HS-27A (cell line): ENCODE measurements around the gene GJA1.
"Not testable (repeated sequence)": the region's sequence is repeated elsewhere in the genome, so short reads cannot be mapped to it uniquely, and the experiment has no call there.

Experiments
- DNase-seq: peaks from one replicate; pipeline ENCODE4 v3.0.0-alpha.2; 2012; ENCODE audit warnings: low read depth, missing footprints

The GJA1 gene

GRCh38 chr6:121436960-121437850 lies 1.8 kb downstream of the GJA1 start:
- DNase-seq = peak; percentile 63

DNA sequence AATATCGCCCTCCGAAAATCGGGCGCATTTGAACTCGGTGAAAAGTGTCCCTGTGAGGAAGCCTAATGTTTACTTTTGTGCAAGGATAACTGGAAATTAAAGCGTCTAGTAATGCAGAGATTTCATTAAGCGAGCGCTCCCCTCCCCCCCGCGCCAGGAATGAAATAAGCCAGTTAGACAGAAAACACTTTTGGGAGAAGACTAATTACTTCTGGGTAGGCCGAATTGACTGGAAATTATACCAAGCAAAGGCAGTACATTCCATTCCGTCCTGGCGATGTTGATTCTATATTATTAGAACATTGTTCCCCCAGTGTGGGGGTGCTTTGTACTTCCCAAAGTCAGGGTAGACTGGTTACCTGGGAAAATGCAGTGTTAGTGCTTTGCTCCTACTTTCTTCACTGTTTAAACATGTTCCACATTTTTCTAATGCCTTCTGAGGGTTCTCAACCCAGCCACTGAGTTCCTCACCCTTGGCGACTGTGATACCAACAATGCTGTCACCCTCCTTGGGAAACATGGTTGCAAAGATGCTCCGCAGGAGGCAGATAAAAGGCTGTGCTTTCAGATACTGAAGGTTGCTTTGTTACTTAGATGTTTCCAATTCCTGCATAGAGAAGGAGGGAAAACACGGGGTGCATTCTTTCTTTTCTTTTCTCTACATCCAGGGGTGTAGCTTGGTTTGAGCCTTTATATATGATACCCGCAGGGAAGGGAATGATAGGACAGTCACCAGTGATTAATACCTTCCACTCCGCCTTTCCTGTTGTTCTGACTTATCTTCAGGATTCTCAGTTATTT lies 2.6 kb downstream of the GJA1 start:
- peak; percentile 52 for DNase-seq

DNA sequence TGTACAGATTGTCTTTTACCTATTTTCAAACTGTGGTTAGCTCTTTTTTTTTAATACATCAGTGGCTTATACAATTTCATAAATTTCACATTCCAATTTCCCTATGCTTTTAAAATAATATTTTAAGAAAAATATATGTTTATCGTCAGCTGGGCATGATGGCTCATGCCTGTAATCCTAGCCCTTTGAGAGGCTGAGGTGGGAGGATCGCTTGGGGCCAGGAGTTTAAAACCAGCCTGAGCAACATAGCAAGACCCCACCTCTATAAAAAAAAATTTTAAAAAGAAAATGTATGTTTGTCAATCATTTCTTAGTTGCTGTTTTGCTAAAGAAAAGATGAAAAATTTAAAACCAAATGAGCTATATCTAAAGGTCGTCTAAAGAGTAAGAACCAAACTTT lies 3.4 kb downstream of the GJA1 start:
- DNase-seq = no peak

GRCh38 chr6:121439475-121439874 lies 4.0 kb downstream of the GJA1 start:
- no peak for DNase-seq

DNA sequence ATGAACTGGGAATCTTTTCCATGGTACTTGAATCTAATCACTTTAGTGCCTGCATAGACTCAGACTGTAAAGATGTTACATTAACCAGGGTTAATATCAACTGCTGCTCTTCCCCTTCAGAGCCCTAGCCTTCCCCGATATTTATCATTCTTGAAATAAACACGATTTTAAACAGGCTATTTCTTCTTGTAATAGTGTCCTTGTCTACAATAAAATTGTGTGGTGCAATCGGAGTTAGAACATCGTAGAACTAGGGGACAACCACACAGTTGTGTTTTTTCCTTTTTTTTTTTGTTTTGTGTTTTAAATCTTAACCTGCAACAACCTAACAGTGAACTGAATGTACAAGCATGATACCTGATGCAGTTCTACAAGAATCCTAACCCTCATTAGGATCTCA lies 4.5 kb downstream of the GJA1 start:
- no peak for DNase-seq

GRCh38 chr6:121441477-121441876 lies 6.0 kb downstream of the GJA1 start:
- DNase-seq = no peak

- DNase-seq = no peak
Measured at GRCh38 chr6:121442576-121442975, 7.1 kb downstream of the GJA1 start.

DNA sequence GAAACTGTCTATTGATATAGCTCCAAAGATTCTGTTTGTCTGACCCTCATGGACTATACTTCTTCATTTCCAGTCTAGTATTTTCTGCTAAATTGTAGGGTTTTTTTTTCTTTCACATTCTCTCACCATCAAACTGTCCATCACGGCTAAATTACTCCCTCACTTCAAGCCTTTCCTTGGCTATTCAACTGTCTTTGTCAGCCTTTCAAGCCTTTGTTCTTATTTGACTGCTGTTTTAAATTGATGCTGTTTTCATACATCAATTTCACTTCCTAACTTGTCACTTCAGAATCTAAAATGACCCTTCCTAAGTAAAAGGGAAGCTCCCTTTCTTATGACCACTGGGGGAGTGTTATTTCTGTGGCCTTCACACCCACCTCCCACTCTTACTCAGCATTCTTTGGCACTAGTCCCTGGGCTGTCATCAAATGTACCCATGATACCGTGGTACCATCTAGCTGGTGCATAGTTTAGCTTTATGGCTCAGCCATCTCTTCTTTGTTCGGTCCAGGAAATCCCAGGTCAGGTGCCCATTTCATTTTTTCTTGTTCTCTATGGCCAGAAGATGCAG lies 8.6 kb downstream of the GJA1 start:
- no peak for DNase-seq

GRCh38 chr6:121446705-121447104 lies 11.3 kb downstream of the GJA1 start:
- DNase-seq = not testable (repeated sequence)

GRCh38 chr6:121447746-121448145 lies 12.3 kb downstream of the GJA1 start:
- not testable (repeated sequence) for DNase-seq

- not testable (repeated sequence) for DNase-seq
Measured at GRCh38 chr6:121448528-121448927, 13.1 kb downstream of the GJA1 start.

DNA sequence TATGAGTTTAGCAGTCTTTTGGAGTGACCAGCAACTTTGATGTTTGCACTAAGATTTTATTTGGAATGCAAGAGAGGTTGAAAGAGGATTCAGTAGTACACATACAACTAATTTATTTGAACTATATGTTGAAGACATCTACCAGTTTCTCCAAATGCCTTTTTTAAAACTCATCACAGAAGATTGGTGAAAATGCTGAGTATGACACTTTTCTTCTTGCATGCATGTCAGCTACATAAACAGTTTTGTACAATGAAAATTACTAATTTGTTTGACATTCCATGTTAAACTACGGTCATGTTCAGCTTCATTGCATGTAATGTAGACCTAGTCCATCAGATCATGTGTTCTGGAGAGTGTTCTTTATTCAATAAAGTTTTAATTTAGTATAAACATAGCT lies 13.9 kb downstream of the GJA1 start:
- DNase-seq = no peak

DNA sequence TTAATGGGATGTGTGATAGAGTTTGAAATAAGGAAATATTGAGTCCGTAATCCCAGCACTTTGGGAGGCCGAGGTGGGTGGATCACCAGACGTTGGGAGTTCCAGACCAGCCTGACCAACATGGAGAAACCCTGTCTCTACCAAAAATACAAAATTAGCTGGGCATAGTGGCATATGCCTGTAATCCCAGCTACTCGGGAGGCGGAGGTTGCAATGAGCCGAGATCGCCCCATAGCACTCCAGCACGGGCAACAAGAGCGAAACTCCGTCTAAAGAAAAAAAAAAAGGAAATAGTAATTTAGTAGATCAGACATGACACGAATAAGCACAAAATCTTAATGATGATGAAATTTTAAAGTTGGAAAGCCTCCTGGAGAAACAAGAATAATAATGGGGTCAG lies 14.8 kb downstream of the GJA1 start:
- no peak for DNase-seq

- no peak for DNase-seq
Measured at GRCh38 chr6:121451250-121451649, 15.8 kb downstream of the GJA1 start.

DNA sequence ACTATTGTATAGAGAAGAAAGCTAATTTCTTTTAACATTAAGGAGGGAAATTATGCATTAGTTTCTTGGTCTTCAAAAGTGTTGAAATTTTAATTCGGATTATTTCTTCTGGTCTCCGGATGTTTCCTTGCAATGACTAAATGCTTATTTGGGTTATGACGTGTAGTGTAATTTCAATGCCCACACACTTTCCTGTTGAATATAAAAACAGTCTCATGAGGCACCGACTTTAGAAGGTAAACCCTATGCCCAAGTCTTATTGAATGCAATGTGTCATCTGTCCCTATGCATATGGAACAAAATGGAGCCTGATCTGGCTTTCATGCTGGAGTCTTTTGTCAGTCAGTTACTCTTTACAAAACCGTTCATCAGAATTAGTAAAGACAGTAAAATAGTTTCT lies 17.7 kb downstream of the GJA1 start:
- DNase-seq = no peak

GRCh38 chr6:121460170-121460569 lies 24.7 kb downstream of the GJA1 start:
- no peak for DNase-seq

DNA sequence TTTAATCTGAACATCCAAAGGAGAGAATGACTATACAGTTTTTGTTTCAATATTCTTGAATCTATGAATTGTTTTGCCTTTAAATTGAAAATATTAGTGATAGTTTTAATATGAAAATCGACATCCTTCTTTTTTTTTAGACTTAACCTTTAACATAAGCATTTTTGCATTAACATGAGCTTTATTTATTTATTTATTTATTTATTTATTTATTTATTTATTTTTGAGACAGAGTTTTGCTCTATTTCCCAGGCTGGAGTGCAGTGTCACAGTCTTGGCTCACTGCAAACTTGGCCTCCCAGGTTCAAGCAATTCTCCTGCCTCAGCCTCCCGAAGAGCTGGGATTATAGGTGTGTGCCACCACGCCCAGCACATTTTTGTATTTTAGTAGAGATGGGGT lies 27.6 kb downstream of the GJA1 start:
- no peak for DNase-seq

DNA sequence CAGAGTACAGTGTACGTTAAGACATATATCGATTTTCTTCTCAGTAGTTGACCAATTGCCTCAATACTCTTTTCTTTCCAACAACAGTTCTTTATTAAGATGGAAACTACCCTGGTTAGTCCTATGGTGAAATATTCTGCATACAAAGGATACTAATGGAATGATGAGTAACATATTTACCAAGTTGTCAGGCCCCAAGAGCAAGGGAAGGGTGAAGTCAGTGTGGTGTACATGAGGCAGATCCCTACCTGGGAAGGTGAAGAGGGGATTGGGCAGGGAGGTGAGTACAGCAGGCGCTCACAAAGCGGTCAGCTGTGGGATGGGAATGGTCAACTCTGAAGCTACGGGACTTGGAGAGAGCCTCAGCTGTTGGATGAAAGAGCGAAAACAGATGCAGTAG lies 29.7 kb downstream of the GJA1 start:
- no peak for DNase-seq

DNA sequence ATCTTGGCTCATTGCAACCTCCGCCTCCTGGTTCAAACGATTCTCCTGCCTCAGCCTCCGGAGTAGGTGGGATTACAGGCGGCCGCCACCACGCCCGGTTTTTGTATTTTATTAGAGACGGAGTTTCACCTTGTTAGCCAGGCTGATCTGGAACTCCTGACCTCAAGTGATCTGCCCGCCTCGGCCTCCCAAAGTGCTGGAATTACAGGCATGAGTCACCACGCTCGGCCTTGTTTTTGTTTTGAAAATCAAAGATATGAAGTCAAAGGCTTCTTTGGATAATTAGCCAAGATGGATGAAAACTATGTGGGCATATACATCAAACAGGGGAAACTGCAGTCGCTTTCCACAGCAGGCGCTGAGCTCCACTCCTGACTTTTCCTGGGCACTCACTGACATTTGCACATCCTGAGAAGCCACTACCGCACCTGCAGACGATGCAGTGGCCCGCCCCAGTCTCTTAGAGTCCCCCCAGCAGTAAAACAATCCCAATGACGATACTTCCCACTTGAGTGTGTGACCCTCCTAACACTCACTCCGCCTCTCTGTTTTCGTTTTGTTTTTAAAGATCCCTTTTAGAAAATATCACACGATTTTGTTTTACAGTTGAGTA lies 44.1 kb downstream of the GJA1 start:
- no peak for DNase-seq

DNA sequence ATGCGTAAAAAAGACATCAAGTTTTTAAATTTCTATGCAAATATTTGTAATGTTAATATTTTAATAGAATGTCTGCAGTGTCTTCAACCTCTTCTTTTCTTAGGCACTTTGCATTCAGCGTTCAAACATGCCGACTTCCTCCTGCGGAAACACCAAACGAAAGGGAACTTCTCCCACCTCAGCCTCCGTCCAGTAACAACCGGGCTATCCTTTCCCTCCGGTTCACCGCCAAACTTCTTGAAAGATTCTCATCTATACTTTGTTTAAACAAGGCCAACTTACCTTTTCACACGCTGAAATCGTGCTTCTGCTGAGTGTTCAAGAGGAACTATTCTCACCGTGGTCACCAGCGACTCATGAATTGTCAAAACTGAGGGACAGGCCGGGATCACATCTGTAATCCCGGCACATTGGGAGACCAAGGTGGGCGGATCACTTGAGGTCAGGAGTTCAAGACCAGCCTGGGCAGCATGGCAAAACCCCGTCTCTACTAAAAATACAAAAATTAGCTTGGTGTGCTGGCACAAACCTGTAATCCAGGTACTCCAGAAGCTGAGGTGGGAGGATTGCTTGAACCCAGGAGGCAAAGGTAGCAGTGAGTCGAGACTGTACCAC lies 44.8 kb downstream of the GJA1 start:
- DNase-seq = no peak

DNA sequence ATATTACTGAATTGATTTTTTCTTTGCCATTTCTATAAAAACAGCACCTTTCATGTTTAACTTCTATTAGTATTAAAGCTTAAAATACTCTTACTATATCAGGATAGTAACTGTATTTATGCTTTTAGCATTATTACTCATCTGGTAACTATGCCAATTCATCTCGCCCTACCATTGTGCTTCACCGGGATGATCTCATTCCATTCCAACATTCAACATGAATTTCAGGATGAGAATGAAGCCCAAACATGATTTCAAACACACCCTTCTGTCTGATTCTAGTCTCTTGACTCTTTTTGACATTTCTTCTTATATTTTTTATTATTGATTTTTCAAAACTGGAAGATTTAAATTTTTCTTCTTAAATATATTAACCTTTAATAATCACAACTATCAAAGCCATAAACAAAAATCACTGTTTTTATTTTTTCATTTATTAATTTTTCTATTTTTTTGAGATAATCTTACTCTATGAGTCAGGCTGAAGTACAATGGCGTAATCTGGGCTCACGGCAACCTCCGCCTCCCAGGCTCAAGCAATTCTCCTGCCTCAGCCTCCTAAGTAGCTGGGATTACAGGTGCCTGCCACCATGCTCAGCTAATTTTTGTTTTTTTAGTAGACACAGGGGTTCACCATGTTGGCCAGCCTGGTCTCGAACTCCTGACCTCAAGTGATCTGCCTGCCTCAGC lies 46.7 kb downstream of the GJA1 start:
- DNase-seq = peak; percentile 67
